Panc1 (cell line): ENCODE data around the gene ALK. TPM values are rescaled to one million over a fixed set of nuclear protein-coding genes. Genes with fewer than 3 reads are reported as not detected.

Experiments used
- ATAC-seq: fragments of 200-7000 bp; cut with Tn5 transposase; 2 replicates; pipeline ENCODE4 v1.9.1; 2020; ENCODE audit warnings: mild to moderate bottlenecking, moderate library complexity
- BruUV-seq: library from RNA; stranded (reverse); fragments of 400-500 nt; replicated peaks from 2 replicates; lab custom pipeline; 2021; lab: Mats Ljungman, UMichigan
- CTCF ChIA-PET: fragments of 300-600 bp; sonication (Branson Sonifier 250); formaldehyde crosslinking; loops from one replicate; lab custom pipeline; 2022; ENCODE audit warnings: antibody characterized with exemption; lab: Charles Lee
- POLR2A ChIA-PET: fragments of 300-600 bp; sonication (Branson Sonifier 250); formaldehyde crosslinking; loops from one replicate; lab custom pipeline; 2022; ENCODE audit warnings: antibody characterized with exemption; lab: Charles Lee
- DNase-seq: peaks from one replicate; pipeline ENCODE4 v3.0.0-alpha.2; 2010; ENCODE audit warnings: low read depth, low spot score
- H3K27ac ChIP-seq: 2 replicates; pipeline ENCODE4 v1.5.1; 2011; ENCODE audit warnings: mild to moderate bottlenecking, low read length, inconsistent platforms
- H3K27me3 ChIP-seq: fragments of 200-500 bp; sonication (Bioruptor generic); 2 replicates; pipeline ENCODE4 v1.6.0; 2014; ENCODE audit warnings: low read length, inconsistent platforms; ENCODE audit not compliant: control insufficient read depth, insufficient read depth
- H3K36me3 ChIP-seq: fragments of 200-500 bp; sonication (Bioruptor generic); 2 replicates; pipeline ENCODE4 v1.5.1; 2014; ENCODE audit warnings: inconsistent platforms, mild to moderate bottlenecking, low read length, moderate library complexity; ENCODE audit not compliant: control insufficient read depth, insufficient read depth
- H3K4me1 ChIP-seq: 2 replicates; pipeline ENCODE4 v1.5.1; 2011; ENCODE audit warnings: inconsistent platforms, mild to moderate bottlenecking, low read length, moderate library complexity; ENCODE audit not compliant: control insufficient read depth, insufficient read depth
- H3K4me3 ChIP-seq, 2 experiments: 2 replicates each; pipeline ENCODE4 v1.5.1; 2011 to 2012; ENCODE audit warnings: low read depth in 2 of 2, low read length in 2 of 2, mild to moderate bottlenecking in 2 of 2, inconsistent platforms in 1 of 2, moderate library complexity in 1 of 2
- H3K9me3 ChIP-seq: fragments of 200-500 bp; sonication (Bioruptor generic); 2 replicates; pipeline ENCODE4 v1.5.1; 2014; ENCODE audit warnings: low read depth, mild to moderate bottlenecking, inconsistent platforms, low read length, moderate library complexity; ENCODE audit not compliant: control insufficient read depth, insufficient read depth
- POLR2AphosphoS5 ChIP-seq: IDR thresholded peaks from 2 replicates; pipeline ENCODE4 v1.6.1; 2012; ENCODE audit warnings: mild to moderate bottlenecking, low read depth, low read length, moderate library complexity
- SIN3A ChIP-seq: IDR thresholded peaks from 2 replicates; pipeline ENCODE4 v1.6.1; 2012; ENCODE audit warnings: low read depth, mild to moderate bottlenecking, low read length, moderate library complexity, borderline replicate concordance; ENCODE audit not compliant: insufficient read depth
- TCF7L2 ChIP-seq: IDR thresholded peaks from 2 replicates; pipeline ENCODE4 v1.6.1; 2011; ENCODE audit warnings: mild to moderate bottlenecking, low read depth, low read length, inconsistent platforms
- in situ Hi-C: cut with HindIII; loops from 2 replicates; pipeline ENCODE4 v1.10.0; 2016; ENCODE audit warnings: low sequenced_read_pairs, low pct_unique_long_range_greater_than_20kb
- intact Hi-C: fragments of 100-400 bp; cut with micrococcal nuclease; formaldehyde crosslinking; loops from one replicate; pipeline ENCODE4 v1.10.0; 2022; ENCODE audit not compliant: unreplicated experiment
- total RNA-seq: library from RNA; stranded (reverse); gene quantifications from one replicate; pipeline ENCODE4 v1.2.1, GENCODE V29; 2021; ENCODE audit not compliant: unreplicated experiment
- TF ChIP-seq, protein P1 (sequence below), 2 experiments: IDR thresholded peaks; 2 replicates each; pipeline ENCODE4 v1.6.1; 2011 to 2012; ENCODE audit warnings: low read depth in 2 of 2, control low read depth in 1 of 2, low read length in 1 of 2, mild to moderate bottlenecking in 1 of 2, moderate library complexity in 1 of 2; ENCODE audit not compliant: insufficient read depth in 1 of 2
- TF ChIP-seq, protein P2 (sequence below): fragments of 450-650 bp; IDR thresholded peaks from 2 replicates; pipeline ENCODE4 v1.5.1; 2017; ENCODE audit warnings: mild to moderate bottlenecking

Gene ALK
- total RNA-seq, 1 experiment from 2014 or later = not detected

DNA sequence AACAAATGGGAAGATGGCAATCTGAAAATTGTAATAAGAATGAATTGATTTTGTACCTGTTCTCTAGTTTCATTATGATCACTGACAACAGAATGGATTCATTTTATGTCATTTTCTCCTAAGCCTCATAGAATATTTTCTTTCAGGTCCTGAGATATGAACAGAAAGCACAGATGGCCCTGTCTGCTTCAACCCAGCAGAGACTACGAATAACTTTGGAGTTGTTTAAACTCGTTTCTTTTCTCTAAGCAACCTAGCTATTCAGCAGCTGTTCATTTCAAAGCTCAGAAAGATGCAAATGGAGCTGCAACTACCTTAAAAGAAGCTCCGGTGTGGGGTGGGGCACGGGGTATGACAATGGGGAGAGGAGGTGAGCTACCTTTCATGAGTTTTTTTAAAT, 124.9 kb downstream of the ALK start:
- BruUV-seq = no TSS peak
- peaks cover 2% of the 10 kb centered on the region; the same call in 1 of the 2 replicates for H3K27me3 ChIP-seq
- ATAC-seq = no peak
- in situ Hi-C loops = no loop called here
- DNase-seq = no peak
- POLR2A ChIA-PET = no interaction called here
- no peak overlapping the region for H3K27ac ChIP-seq
- intact Hi-C loops = no loop called here
- CTCF ChIA-PET = no interaction called here
- TF ChIP-seq, protein P1, sequence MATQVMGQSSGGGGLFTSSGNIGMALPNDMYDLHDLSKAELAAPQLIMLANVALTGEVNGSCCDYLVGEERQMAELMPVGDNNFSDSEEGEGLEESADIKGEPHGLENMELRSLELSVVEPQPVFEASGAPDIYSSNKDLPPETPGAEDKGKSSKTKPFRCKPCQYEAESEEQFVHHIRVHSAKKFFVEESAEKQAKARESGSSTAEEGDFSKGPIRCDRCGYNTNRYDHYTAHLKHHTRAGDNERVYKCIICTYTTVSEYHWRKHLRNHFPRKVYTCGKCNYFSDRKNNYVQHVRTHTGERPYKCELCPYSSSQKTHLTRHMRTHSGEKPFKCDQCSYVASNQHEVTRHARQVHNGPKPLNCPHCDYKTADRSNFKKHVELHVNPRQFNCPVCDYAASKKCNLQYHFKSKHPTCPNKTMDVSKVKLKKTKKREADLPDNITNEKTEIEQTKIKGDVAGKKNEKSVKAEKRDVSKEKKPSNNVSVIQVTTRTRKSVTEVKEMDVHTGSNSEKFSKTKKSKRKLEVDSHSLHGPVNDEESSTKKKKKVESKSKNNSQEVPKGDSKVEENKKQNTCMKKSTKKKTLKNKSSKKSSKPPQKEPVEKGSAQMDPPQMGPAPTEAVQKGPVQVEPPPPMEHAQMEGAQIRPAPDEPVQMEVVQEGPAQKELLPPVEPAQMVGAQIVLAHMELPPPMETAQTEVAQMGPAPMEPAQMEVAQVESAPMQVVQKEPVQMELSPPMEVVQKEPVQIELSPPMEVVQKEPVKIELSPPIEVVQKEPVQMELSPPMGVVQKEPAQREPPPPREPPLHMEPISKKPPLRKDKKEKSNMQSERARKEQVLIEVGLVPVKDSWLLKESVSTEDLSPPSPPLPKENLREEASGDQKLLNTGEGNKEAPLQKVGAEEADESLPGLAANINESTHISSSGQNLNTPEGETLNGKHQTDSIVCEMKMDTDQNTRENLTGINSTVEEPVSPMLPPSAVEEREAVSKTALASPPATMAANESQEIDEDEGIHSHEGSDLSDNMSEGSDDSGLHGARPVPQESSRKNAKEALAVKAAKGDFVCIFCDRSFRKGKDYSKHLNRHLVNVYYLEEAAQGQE (IDR thresholded peaks at IDR 0.05; ENCODE audit: insufficient read depth in 1 of 2, low read depth in 2 of 2, low read length in 1 of 2) = no peak
- TF ChIP-seq POLR2AphosphoS5 = no peak
- no peak for TF ChIP-seq SIN3A
- TF ChIP-seq TCF7L2 = no peak
- TF ChIP-seq, protein P2, sequence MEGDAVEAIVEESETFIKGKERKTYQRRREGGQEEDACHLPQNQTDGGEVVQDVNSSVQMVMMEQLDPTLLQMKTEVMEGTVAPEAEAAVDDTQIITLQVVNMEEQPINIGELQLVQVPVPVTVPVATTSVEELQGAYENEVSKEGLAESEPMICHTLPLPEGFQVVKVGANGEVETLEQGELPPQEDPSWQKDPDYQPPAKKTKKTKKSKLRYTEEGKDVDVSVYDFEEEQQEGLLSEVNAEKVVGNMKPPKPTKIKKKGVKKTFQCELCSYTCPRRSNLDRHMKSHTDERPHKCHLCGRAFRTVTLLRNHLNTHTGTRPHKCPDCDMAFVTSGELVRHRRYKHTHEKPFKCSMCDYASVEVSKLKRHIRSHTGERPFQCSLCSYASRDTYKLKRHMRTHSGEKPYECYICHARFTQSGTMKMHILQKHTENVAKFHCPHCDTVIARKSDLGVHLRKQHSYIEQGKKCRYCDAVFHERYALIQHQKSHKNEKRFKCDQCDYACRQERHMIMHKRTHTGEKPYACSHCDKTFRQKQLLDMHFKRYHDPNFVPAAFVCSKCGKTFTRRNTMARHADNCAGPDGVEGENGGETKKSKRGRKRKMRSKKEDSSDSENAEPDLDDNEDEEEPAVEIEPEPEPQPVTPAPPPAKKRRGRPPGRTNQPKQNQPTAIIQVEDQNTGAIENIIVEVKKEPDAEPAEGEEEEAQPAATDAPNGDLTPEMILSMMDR = no peak
- H3K4me1 ChIP-seq = no peaks in the 10 kb centered on the region
- H3K9me3 ChIP-seq = no peaks in the 10 kb centered on the region
- H3K4me3 ChIP-seq = no peak overlapping the region
- H3K36me3 ChIP-seq = no peaks in the 10 kb centered on the region

DNA sequence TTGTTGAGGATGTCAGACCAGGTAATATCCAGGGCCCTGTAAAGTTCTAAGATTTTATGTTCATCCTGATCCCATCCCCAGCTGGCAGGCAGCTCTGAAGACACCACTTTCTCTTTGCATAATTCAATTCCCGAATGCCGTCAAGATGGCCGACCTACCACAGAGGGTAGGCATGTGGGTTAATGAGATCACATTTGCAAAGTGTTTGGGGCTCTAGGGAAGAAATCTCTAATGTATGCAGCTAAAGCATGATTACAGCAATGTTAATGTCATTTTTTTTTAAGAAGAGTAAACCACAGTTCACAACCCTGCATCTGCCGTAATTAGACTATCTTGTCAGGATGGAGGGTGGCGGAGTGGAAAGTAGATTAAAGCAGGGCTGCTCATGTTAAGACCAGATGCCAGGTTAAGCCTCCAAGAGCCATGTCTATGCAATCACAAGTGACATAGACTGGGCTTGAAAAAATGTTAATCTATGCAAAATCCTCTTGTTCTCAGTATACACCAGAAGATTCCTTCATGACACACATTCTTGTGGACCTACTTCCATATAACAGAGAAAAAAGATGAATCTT, 131.4 kb downstream of the ALK start:
- DNase-seq (no peak), ATAC-seq (no peak)
- H3K27me3 ChIP-seq = no peaks in the 10 kb centered on the region; the same call in 1 of the 2 replicates
- no peaks in the 10 kb centered on the region for H3K9me3 ChIP-seq
- BruUV-seq = no TSS peak
- intact Hi-C loops (no loop called here), in situ Hi-C loops (no loop called here)
- TF ChIP-seq, protein P2 = no peak
- TF ChIP-seq TCF7L2 (no peak), SIN3A (no peak), POLR2AphosphoS5 (no peak)
- TF ChIP-seq, protein P1 (IDR thresholded peaks at IDR 0.05; ENCODE audit: insufficient read depth in 1 of 2, low read depth in 2 of 2, low read length in 1 of 2) = no peak
- ChIA-PET CTCF (no interaction called here), POLR2A (interaction anchor here (0.7 kb wide), 1 partner anchor 243 kb away, joined by 3 read pairs; no protein-coding TSS in a partner anchor)
- H3K36me3 ChIP-seq = no peaks in the 10 kb centered on the region
- no peaks in the 10 kb centered on the region for H3K4me1 ChIP-seq
- no peak overlapping the region for H3K27ac ChIP-seq
- H3K4me3 ChIP-seq = no peak overlapping the region
